ENCODE measurements around the gene TAGLN3.

The TAGLN3 gene

GRCh38 chr3:112001526-112001925 is 2.8 kb downstream of the TAGLN3 start (continued):
- TF ChIP-seq ZNF223 (tag by site-specific recombination; IDR thresholded peaks at IDR 0.05), result no peak

GRCh38 chr3:112002096-112002971 is 3.6 kb downstream of the TAGLN3 start:
- H3K27ac ChIP-seq (ENCODE audit: extremely low read depth, low read depth, low read length), result no peak overlapping the region

GRCh38 chr3:112003321-112004080 is 4.8 kb downstream of the TAGLN3 start:
- no peaks in the 10 kb centered on the region for H3K9me3 ChIP-seq (ENCODE audit: control insufficient read depth, insufficient read depth, low read depth, low read length)
- H3K36me3 ChIP-seq (ENCODE audit: control insufficient read depth in 2 of 2, insufficient read depth in 1 of 2, low read length in 2 of 2), result no peaks in the 10 kb centered on the region
- no peaks in the 10 kb centered on the region for H3K4me1 ChIP-seq (ENCODE audit: control insufficient read depth, insufficient read depth, low read length)
- H3K27ac ChIP-seq (ENCODE audit: extremely low read depth, low read depth, low read length), result no peak overlapping the region
- ChIA-PET CTCF (interaction anchor here (0.7 to 2.9 kb wide), 6 partner anchors 10 to 108 kb away, joined by 3 to 28 read pairs (median 4); no protein-coding TSS in a partner anchor), POLR2A (interaction anchor here (0.6 kb wide), 1 partner anchor 25 kb away, joined by 4 read pairs; the partner anchor contains the start of gene ABHD10)
- TF ChIP-seq ZNF37A (tag by site-specific recombination; IDR thresholded peaks at IDR 0.05) (no peak), MZF1 (tag by site-specific recombination; IDR thresholded peaks at IDR 0.05; ENCODE audit: borderline replicate concordance) (no peak), ZBTB48 (tag by site-specific recombination; IDR thresholded peaks at IDR 0.05) (no peak), ZNF404 (tag by site-specific recombination; IDR thresholded peaks at IDR 0.05) (no peak), HIC1 (tag by site-specific recombination; IDR thresholded peaks at IDR 0.05) (no peak), ZNF776 (tag by site-specific recombination; IDR thresholded peaks at IDR 0.05; ENCODE audit: borderline replicate concordance) (no peak), PRDM2 (tag by site-specific recombination; IDR thresholded peaks at IDR 0.05; ENCODE audit: borderline replicate concordance) (no peak), GLI4 (tag by site-specific recombination; IDR thresholded peaks at IDR 0.05) (no peak), ZNF549 (tag by site-specific recombination; IDR thresholded peaks at IDR 0.05) (no peak), ZNF133 (tag by site-specific recombination; IDR thresholded peaks at IDR 0.05) (no peak), HOXA7 (CRISPR knock-in tag; IDR thresholded peaks at IDR 0.05; ENCODE audit: borderline replicate concordance) (no peak)
- H3K4me3 ChIP-seq (ENCODE audit: low read depth, low read length), result no peak overlapping the region

More at GRCh38 chr3:112002096-112002971, 3.6 kb downstream of the TAGLN3 start:
- ChIA-PET POLR2A (no interaction called here), CTCF (interaction anchor here (1.2 to 2.9 kb wide), 4 partner anchors 11 to 333 kb away, joined by 3 to 28 read pairs (median 6); no protein-coding TSS in a partner anchor)
- H3K4me3 ChIP-seq (ENCODE audit: low read depth, low read length), result no peak overlapping the region
- H3K9me3 ChIP-seq (ENCODE audit: control insufficient read depth, insufficient read depth, low read depth, low read length), result no peaks in the 10 kb centered on the region
- TF ChIP-seq PRDM1 (tag by site-specific recombination; IDR thresholded peaks at IDR 0.05), result no peak
- no peak for TF ChIP-seq MEIS1 (CRISPR knock-in tag; IDR thresholded peaks at IDR 0.05; ENCODE audit: borderline replicate concordance)
- peak; percentile 38; the same call in 1 of the 2 replicates for TF ChIP-seq ZNF513 (tag by site-specific recombination; IDR thresholded peaks at IDR 0.05)
- peak; percentile 90 for TF ChIP-seq ZFHX2 (tag by site-specific recombination; conservative IDR thresholded peaks at IDR 0.05)
- peak; percentile 94 for TF ChIP-seq EGR2 (tag by site-specific recombination; IDR thresholded peaks at IDR 0.05; ENCODE audit: low read depth)
- H3K4me1 ChIP-seq (ENCODE audit: control insufficient read depth, insufficient read depth, low read length), result no peaks in the 10 kb centered on the region
- no peaks in the 10 kb centered on the region for H3K36me3 ChIP-seq (ENCODE audit: control insufficient read depth in 2 of 2, insufficient read depth in 1 of 2, low read length in 2 of 2)
